HUES64 (cell line): ENCODE results near the gene PRMT1.

Experiments used
- H3K27ac ChIP-seq: 2 replicates; pipeline ENCODE4 v1.7.0; 2013; ENCODE audit warnings: low read depth, low read length, inconsistent platforms
- H3K27me3 ChIP-seq: 2 replicates; pipeline ENCODE4 v1.6.1; 2013; ENCODE audit warnings: mild to moderate bottlenecking, low read length; ENCODE audit not compliant: insufficient read depth
- H3K36me3 ChIP-seq: 2 replicates; pipeline ENCODE4 v1.6.1; 2013; ENCODE audit warnings: mild to moderate bottlenecking, low read length; ENCODE audit not compliant: insufficient read depth
- H3K4me1 ChIP-seq: 2 replicates; pipeline ENCODE4 v1.6.1; 2013; ENCODE audit warnings: mild to moderate bottlenecking, low read length, moderate library complexity; ENCODE audit not compliant: insufficient read depth
- H3K4me3 ChIP-seq: 2 replicates; pipeline ENCODE4 v1.5.1; 2013; ENCODE audit warnings: mild to moderate bottlenecking, low read length, moderate library complexity
- H3K9ac ChIP-seq: 2 replicates; pipeline ENCODE4 v1.6.1; 2013; ENCODE audit warnings: mild to moderate bottlenecking, low read depth, low read length
- H3K9me3 ChIP-seq: 2 replicates; pipeline ENCODE4 v1.6.1; 2013; ENCODE audit warnings: low read depth, low read length; ENCODE audit not compliant: insufficient read depth
- WGBS: fragments of 150-250, 120-280 bp; methylation state at CpG from one replicate; pipeline ENCODE4 v1.1.7; 2013; ENCODE audit warnings: missing lambda C conversion rate; 5-methylcytosine and 5-hydroxymethylcytosine counted together

Gene PRMT1

GRCh38 chr19:49662011-49662410, 15.1 kb upstream of the PRMT1 start:
- 95% methylated on average over 16 of the region's 16 CpGs for WGBS
- peaks cover 60% of the 10 kb centered on the region for H3K36me3 ChIP-seq

GRCh38 chr19:49663224-49663623, 13.8 kb upstream of the PRMT1 start:
- no peak overlapping the region for H3K4me3 ChIP-seq
- 0 out of 2 replicates have a peak, but pooled peaks cover 4% of the 10 kb centered on the region for H3K9me3 ChIP-seq
- H3K36me3 ChIP-seq: peaks cover 56% of the 10 kb centered on the region
- no peak overlapping the region for H3K9ac ChIP-seq
- H3K27ac ChIP-seq: no peak overlapping the region
- H3K27me3 ChIP-seq: no peaks in the 10 kb centered on the region
- WGBS: 96% methylated on average over 12 of the region's 12 CpGs
- no peaks in the 10 kb centered on the region; the same call in 1 of the 2 replicates for H3K4me1 ChIP-seq

More at GRCh38 chr19:49662011-49662410, 15.1 kb upstream of the PRMT1 start:
- H3K9me3 ChIP-seq: 0 out of 2 replicates have a peak, but pooled peaks cover 4% of the 10 kb centered on the region
- H3K4me1 ChIP-seq: no peaks in the 10 kb centered on the region; the same call in 1 of the 2 replicates
- no peak overlapping the region for H3K9ac ChIP-seq
- H3K27ac ChIP-seq: no peak overlapping the region
- no peak overlapping the region for H3K4me3 ChIP-seq
- no peaks in the 10 kb centered on the region for H3K27me3 ChIP-seq

DNA sequence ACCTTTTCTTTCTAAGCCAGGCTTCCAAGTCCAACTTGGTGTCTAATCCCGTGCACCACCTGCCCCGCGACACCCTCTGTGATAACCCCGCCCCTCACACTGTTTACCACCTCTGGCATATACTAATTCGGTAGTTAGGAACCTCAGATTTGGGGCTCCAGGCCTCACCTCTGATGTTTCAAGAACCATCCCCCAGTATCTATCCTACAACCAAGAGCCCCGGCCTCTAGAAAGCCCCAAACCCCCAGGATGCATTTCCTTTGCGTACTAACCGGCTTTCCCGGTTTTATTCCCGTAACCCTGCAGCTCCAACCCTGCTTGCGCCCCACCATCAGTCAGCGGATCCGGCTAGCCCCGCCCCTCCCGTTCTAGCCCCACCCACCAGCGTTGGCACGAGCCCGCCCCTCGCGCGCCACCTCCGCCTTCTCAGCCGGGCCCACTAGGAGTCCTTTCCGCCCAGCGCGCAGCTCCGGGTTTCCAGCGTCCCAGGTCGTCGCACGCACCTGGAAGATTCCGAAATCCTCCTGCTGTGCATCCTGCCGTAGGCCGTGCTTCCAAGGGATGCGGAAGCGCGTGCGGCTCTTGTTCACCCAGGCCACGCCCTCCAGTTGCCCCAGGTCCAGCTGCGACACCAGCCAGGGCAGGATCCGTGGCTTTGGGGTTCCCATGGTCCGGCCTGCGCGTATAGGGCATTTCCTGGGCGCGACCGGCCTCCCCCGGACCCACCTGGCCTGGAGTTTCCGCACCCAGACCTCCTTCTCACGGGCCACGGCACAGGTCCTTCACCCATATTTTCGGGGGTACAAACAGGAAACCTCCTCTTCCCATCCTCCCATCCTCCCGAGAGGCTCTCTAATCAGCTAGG, 12.7 kb upstream of the PRMT1 start:
- WGBS: 1% methylated on average over 53 of the region's 53 CpGs
- peak overlapping the region; percentile 94 for H3K27ac ChIP-seq

DNA sequence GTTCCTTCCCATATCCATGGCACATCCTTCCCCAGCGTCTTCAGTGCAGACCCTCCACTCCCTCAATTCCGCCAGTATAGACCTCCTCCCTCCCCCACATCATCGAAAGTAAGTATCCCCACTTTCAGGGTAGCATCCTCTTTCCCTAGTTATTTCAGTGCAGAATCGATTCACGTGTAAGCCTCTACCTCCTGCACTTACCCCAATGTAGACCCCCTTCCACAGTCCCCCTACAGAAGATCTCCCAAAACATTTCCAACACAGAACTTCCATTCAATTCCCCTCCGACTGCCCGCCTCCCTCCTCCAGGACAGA, 12.1 kb upstream of the PRMT1 start:
- Histone ChIP-seq H3K36me3 (peaks cover 50% of the 10 kb centered on the region), H3K27ac (peak overlapping the region; percentile 94), H3K27me3 (no peaks in the 10 kb centered on the region), H3K4me1 (no peaks in the 10 kb centered on the region; the same call in 1 of the 2 replicates), H3K4me3 (peak overlapping the region; percentile 69), H3K9ac (peak overlapping the region; percentile 63), H3K9me3 (0 out of 2 replicates have a peak, but pooled peaks cover 4% of the 10 kb centered on the region)
- WGBS: under 1% methylated on average over 7 of the region's 7 CpGs

More for the DNA sequence above, 12.7 kb upstream of the PRMT1 start:
- Histone ChIP-seq H3K36me3 (peaks cover 50% of the 10 kb centered on the region), H3K9ac (peak overlapping the region; percentile 63), H3K27me3 (no peaks in the 10 kb centered on the region), H3K4me3 (peak overlapping the region; percentile 69), H3K9me3 (0 out of 2 replicates have a peak, but pooled peaks cover 4% of the 10 kb centered on the region), H3K4me1 (no peaks in the 10 kb centered on the region; the same call in 1 of the 2 replicates)

DNA sequence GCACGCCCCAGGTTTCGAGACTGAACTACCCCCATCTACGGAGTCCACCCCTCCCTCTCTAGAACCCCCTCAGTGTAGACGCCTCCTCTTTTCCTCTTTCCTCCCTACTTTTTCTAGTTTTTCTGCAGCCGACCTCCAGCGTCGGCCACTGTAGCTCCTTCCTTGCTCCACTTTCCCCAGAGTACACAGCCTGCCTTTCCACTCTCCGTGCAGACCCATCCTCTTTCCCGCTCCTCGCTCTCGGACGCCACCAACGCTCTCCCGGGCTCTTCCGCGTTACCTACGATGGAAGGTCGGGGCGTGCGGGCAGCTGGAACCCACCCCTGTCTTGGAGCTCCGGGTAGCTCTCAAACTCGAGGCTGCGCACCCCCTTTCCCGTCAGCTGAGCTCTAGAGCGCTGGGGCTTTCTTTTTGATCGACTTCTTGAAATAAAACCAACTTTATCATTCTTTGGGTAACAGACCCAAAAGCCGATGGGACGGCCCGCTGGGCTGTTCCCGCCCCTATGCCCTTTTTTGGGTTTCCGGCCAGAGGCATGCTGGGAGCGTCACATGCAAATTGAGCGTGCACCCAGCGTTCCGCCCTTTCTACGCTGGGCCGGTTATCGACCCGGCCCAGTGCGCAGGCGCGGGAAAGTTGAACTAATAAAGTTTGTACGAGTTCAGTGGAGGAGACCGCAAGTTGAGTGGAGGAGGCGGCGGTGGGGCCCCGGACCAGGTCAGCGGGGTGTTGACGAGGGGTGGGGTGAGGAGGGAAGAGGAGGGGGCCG, 11.5 kb upstream of the PRMT1 start, which contains the start of the genes BCL2L12 and IRF3:
TSS of gene BCL2L12 (plus strand) at position 583 of the 769 bp plus-strand sequence. CDS start 760 bp downstream, outside the sequence.
TSS of gene IRF3 (minus strand) at position 507 of the 769 bp plus-strand sequence. CDS start 1,019 bp downstream, outside the sequence.
- Histone ChIP-seq H3K9ac (peak within 1 kb of the TSS; percentile 63), H3K4me1 (no peaks in the 10 kb centered on the region; the same call in 1 of the 2 replicates), H3K9me3 (0 out of 2 replicates have a peak, but pooled peaks cover under 1% of the 10 kb centered on the region), H3K36me3 (peaks cover 50% of the 10 kb centered on the region), H3K4me3 (peak within 1 kb of the TSS; percentile 69), H3K27me3 (no peaks in the 10 kb centered on the region), H3K27ac (peak within 1 kb of the TSS; percentile 94)
- under 1% methylated on average over 50 of the region's 50 CpGs for WGBS

DNA sequence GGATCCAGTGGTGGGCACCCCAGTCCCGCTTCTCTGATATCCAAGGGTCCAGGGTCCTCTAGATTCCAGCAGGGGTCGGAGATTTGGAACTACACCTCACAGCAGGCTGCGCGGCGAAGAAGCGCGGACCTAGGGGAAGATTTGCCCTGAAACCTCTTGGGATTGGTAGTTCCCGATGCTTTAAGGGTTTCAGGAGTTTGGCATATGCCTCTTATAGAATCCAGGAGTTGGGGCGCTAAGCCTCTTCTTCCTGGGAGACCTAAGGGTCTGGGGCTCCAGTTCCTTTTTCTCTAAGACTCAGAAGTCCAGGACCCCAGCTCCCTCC, 11.0 kb upstream of the PRMT1 start:
- WGBS: 0% methylated on average over 9 of the region's 9 CpGs
- Histone ChIP-seq H3K27me3 (no peaks in the 10 kb centered on the region), H3K36me3 (peaks cover 47% of the 10 kb centered on the region), H3K27ac (peak overlapping the region; percentile 58; the same call in 1 of the 2 replicates), H3K9ac (peak overlapping the region; percentile 63), H3K4me3 (peak overlapping the region; percentile 69), H3K9me3 (no peaks in the 10 kb centered on the region), H3K4me1 (no peaks in the 10 kb centered on the region; the same call in 1 of the 2 replicates)

GRCh38 chr19:49667473-49667872, 9.6 kb upstream of the PRMT1 start:
- WGBS: 92% methylated on average over 2 of the region's 2 CpGs
- Histone ChIP-seq H3K27ac (no peak overlapping the region), H3K4me1 (no peaks in the 10 kb centered on the region; the same call in none of the 2 replicates), H3K4me3 (no peak overlapping the region), H3K36me3 (peaks cover 35% of the 10 kb centered on the region), H3K9ac (no peak overlapping the region), H3K9me3 (no peaks in the 10 kb centered on the region), H3K27me3 (no peaks in the 10 kb centered on the region)

DNA sequence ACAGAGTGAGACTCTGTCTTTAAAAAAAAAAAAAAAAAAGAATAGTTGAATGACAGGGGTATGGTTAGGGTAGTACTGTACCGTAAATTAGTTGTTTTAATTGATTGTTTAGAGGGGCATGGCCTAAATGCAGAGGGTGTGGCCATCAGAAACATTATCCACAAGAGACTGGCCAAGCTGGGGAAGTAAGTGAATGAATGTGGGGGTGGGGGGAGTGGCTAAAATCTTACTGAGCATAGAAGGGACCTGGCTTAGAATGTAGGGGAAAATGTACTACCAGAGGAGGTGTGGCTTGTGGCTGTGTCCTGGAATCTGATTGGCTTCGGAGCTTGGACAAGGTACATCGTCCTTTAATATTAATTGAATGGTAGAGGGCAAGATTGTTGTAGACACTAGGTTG, 7.6 kb upstream of the PRMT1 start:
- no peaks in the 10 kb centered on the region for H3K9me3 ChIP-seq
- no peak overlapping the region for H3K27ac ChIP-seq
- peaks cover 36% of the 10 kb centered on the region for H3K36me3 ChIP-seq
- WGBS: 95% methylated on average over 3 of the region's 3 CpGs
- no peaks in the 10 kb centered on the region; the same call in none of the 2 replicates for H3K4me1 ChIP-seq
- H3K9ac ChIP-seq: no peak overlapping the region
- no peak overlapping the region for H3K4me3 ChIP-seq
- no peaks in the 10 kb centered on the region for H3K27me3 ChIP-seq

- H3K36me3 ChIP-seq: peaks cover 33% of the 10 kb centered on the region
- WGBS: 30% methylated on average over 28 of the region's 28 CpGs
- H3K9me3 ChIP-seq: no peaks in the 10 kb centered on the region
- no peaks in the 10 kb centered on the region for H3K27me3 ChIP-seq
- H3K4me1 ChIP-seq: no peaks in the 10 kb centered on the region; the same call in 1 of the 2 replicates
- H3K27ac ChIP-seq: peak overlapping the region; percentile 22; the same call in 1 of the 2 replicates
- H3K4me3 ChIP-seq: peak overlapping the region; percentile 41
- H3K9ac ChIP-seq: no peak overlapping the region; the same call in 1 of the 2 replicates
Observed at GRCh38 chr19:49672131-49672919, 4.7 kb upstream of the PRMT1 start.

GRCh38 chr19:49676136-49676783, 811 bp upstream of the PRMT1 start:
- under 1% methylated on average over 27 of the region's 27 CpGs for WGBS
- H3K9me3 ChIP-seq: no peaks in the 10 kb centered on the region
- peak overlapping the region; percentile 99 for H3K4me3 ChIP-seq
- peak overlapping the region; percentile 100 for H3K9ac ChIP-seq
- H3K4me1 ChIP-seq: peaks cover 10% of the 10 kb centered on the region
- no peaks in the 10 kb centered on the region for H3K27me3 ChIP-seq
- H3K36me3 ChIP-seq: peaks cover 16% of the 10 kb centered on the region
- H3K27ac ChIP-seq: peak overlapping the region; percentile 100
